HG02885 (cell line): ENCODE results near the gene TWIST2.

Experiments
- ATAC-seq: cut with Tn5 transposase; IDR thresholded peaks from one replicate; pipeline ENCODE4 v1.9.1; 2021; ENCODE audit warnings: mild to moderate bottlenecking; ENCODE audit not compliant: unreplicated experiment, poor library complexity

TWIST2 gene

GRCh38 chr2:238855299-238855698 lies 7.4 kb downstream of the TWIST2 start:
- ATAC-seq: no peak

DNA sequence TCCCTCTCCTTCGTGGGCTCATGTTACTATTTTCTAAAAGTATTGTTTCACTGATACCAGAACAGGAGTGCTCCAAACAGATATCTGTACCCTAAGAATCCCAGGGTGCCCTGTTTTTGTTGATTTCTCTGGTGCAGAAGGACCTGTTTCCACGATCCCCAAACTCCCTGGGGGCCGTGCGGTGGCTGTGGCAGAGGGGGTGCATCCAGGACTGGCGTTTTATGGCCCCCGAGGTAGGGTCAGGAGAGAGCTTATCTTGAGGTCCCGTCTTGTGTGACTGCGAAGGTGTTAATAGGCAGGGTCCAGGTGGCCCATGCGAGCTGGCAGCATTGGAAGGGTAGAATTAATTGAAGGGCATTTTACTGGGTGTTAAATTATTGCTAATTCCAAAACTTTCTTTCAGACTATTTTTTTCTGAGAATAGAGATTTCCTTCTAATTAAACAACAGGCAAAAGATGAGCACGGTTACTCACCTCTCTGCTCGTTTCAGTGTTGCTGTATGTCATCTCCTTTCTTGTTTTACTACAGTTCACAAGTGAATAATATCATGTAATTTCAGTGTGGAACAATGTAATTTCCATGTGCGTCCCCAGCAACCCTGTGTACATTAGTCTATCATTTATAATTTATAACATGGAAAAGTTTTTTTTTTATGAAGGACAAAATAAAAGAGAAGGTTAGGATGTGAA lies 8.2 kb downstream of the TWIST2 start:
- no peak for ATAC-seq

DNA sequence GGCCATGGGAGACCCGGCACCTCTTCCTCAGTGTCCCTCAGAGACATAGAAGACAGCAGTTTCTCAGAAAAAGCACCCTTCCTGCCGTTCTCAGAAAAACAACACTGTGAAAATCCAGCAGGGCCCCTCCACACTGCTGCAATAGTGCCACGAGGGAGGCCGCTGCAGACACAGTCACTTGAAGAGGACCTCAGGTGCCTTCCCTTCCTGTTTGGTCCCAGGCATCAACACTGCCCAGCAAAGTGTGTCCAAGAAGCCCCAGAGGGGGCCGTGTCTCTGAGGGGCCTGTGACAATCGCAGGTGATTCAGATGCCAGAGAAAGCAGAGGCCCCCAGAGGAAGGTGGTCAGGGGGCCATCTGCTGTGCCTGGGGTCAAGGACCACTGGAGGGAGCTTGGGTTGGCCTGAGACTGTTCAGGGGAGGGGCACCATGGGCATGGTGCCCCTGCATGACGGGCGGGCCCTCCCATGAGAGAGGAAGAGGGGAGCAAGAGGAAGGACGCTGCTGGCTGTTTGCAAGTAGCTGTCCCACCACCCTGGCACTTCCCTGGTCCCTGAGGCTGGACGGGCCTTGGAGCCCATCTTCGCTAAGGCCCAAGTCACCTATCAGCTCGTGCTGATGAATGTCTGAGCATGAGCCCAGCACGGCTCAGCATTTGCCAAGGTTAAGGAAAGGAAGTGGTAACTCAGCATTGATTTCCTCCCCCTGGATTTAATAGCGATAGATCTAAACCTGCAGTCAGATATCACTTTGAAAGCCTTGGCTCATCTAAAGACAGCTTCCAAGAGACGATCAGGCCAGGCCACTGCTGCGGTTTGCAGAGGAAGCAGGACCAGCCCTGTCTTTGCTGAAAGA lies 9.1 kb downstream of the TWIST2 start:
- no peak for ATAC-seq

- no peak for ATAC-seq
These were observed 10.1 kb downstream of the TWIST2 start for GRCh38 chr2:238857959-238858358.

GRCh38 chr2:238859636-238860347 lies 11.9 kb downstream of the TWIST2 start:
- ATAC-seq: no peak

DNA sequence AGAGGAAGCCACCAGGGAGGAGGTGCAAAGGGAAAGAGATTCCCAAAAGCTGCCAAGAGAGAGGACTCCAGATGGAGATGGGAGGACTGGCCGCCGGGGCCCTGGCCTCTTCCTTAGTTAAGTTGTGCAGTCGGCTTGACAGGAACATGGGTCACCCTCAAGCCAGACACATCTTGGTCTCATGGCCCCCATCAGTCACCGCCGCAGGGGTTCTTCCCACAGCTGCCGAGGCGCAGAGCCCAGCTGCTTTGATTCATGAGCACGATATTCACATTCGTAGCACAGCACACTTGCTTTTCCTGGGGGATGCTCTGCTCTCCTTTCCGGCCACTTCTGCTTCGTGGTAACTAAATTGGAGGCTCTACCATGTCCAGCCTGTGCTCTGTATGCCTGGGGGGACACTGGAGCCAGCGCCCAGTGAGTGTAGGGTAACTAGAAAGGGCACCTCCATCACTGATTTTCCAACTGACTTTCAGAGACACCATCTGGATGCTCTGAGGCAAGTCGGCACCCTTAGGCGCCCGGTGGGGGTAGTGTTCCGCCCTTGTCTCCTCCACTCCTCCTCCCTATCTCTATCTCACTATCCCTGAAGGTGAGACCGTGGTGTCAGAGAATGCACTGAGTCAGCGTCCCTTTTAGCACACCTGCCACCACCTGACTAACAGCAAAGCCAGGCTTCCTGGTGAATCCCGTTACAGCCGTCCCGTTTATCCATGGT lies 13.3 kb downstream of the TWIST2 start:
- ATAC-seq: no peak

DNA sequence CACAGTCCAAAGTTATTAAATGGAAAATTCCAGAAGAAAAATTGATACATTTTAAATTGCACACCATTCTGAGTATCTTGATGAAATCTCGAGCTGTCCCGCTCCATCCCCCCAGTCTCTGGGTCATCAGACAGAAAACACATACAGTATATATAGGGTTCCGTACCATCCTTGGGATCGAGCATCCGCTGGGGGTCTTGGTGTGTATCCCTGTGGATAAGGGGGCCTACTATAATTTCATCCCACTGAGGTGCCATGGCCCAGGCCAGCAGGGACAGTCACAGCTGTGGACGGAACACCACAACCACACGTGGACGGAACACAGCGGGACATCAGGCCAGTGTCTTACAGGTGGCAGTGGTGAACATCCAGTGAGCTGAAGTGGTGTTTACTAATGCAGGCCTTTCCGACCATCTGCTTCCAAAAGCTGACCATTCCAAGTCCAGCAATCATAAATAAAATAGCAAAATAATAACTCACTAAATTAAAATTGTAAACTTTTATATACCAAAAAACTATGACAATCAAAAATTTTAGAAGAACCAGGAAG lies 14.0 kb downstream of the TWIST2 start:
- no peak for ATAC-seq

- ATAC-seq: no peak
These were observed 14.8 kb downstream of the TWIST2 start for GRCh38 chr2:238862701-238863100.

DNA sequence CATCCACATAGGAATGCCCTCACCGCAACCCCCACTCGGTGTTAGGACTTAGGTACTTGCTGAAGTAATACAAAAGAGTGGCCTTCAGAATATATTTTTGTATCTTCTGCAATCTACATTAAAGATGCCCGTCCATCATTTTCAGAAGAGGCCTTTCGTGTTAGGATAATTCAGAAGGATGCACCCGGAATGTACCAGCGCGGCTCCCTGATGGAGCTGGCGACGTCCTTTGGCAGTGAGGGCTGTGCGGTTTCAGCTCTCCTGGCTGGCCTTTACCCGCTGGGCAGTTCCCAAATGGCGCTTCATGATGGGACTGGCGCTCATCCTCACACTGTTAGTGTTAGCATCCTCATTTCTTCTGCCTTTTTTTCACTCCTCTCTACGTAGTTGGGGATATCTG lies 15.3 kb downstream of the TWIST2 start:
- no peak for ATAC-seq

DNA sequence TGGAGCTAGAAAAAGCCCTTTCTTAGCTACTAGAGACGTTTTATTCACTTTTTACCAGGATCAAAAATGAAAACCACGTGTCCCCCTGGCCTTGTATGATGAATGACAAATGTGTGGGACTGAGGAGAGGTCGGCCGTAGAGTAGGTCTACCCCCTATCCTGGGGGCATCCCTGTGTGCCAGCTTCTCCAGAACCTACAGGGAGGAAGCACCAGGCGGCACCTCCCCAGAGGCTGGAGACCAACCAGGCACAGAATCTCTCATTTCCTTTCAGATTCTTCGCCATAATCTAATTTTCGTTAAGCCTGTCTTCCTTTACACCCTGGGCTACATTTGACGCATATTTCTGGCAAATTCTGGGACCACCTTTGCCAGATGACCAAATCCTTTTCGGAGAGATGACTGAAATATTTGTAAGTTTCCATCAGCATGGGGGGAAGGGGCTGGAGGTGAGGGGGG lies 15.9 kb downstream of the TWIST2 start:
- no peak for ATAC-seq

DNA sequence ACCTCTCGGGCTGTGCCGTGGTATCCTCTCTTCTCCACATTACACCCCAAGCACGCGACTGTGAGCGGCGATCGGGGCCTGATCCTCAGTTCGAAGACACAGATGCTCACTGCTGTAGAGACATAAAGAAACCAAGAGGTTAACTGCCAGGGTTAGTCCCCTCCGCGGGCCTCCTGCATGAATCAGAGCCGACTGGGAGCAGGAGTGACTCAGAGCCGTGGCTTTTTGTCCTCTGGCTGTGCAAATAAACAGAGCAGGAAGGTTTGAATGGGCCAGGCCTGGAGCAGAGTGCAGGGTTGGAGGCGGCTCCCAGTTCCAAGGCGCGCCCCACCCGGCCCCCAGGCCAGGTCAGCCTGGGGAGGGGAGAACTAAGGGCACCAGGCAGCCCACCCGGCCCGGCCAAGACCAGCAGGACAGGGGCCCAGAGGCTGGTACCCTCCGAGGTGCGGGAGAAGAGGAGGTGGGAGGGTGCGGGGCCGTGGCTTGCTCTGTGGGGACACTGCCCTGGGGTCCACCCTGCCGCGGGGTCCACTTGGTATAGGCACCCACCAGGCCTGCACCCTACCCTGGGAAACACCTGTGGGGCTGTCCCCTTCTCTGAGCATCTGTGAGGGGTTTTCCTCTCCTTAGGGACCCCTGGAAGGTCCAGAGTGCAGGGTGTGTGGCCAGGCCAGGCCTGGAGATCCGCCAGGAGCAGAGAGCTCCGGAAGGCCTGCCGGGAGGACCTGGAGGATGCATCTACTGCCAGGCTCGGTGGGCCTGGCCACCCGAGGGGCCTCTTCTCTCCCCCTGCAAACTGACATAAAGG lies 16.5 kb downstream of the TWIST2 start:
- ATAC-seq: no peak

- no peak for ATAC-seq
These were observed 17.3 kb downstream of the TWIST2 start for GRCh38 chr2:238865015-238865719.

DNA sequence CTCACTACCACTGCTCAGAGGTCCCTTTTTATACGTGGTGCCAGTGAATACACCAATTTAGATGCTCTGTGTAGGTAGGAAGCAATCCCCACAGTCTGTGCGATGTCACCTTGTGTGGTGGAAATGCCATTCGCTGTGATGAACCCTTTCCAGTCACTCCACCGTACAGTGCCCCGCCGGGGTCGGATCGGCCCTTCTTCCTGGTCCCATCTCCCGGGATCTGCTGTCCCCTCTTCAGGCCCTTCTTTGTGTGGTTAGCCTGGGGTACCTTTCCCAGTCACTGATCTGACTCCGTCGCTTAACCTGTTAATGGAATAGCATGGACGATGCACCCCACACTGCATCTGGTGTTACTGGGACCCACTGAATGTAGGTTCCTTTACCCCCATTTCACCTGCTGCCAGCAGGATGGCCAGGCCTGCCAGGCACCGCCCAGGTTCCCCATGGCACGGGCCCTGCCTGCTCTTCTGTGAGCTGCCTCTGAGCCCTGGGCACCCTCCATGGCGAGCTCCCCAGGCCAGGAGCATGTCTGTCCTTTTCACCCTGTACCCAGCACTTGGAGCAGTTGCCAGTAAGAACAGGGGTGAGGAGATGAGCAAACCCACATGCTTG lies 18.0 kb downstream of the TWIST2 start:
- ATAC-seq: no peak

DNA sequence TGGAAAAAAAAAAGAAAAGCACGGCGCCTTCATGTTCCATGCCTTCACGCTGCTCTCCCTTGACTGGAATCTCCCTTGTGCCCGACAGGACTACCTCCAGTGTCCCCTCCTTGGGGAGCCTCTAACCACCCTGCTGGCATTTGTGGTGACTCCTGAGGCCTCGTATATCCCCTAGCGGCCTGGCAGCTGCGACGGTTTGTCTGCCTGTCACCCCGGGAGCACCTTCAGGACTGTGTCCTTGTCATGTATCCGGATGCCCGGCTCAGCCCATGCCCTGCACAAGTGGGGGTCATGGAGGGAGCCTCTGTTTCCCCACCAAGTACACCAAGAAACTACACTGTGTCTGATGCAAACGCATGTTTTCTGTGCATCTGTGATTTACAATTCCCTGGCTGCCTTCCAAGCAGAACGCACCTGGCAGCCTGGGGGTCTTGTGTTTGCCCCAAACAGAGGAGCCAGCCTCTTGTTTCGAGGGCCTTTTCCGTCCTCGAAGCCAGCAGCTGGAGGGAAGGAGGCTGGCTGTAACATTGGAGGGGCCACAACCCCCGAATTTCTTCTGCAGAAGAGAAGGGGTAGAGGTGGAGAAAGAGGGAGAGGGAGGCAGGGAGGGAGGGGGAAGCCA lies 18.9 kb downstream of the TWIST2 start:
- no peak for ATAC-seq

DNA sequence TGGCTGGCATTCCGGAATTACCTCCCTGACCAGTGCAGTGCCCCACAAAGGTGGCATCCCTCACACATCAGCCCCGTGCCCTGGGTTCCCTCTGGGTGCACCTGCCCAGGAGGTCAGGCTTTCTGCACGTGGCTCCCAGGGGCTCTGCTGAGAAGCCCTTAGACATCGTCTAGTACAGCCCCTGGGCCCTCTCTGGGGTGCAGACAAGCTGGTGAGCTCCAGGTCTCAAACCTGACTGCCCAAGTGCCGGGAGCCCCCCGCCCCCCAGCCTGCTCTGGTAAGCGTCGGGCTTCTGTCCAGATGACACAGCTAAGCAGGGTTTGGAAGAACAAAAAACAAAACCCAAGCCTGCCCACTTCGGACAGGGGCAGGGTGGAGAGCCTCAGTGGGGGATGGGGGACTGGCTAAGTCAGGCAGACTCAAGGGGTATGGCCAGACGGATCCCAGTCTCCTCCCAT lies 20.2 kb downstream of the TWIST2 start:
- no peak for ATAC-seq

DNA sequence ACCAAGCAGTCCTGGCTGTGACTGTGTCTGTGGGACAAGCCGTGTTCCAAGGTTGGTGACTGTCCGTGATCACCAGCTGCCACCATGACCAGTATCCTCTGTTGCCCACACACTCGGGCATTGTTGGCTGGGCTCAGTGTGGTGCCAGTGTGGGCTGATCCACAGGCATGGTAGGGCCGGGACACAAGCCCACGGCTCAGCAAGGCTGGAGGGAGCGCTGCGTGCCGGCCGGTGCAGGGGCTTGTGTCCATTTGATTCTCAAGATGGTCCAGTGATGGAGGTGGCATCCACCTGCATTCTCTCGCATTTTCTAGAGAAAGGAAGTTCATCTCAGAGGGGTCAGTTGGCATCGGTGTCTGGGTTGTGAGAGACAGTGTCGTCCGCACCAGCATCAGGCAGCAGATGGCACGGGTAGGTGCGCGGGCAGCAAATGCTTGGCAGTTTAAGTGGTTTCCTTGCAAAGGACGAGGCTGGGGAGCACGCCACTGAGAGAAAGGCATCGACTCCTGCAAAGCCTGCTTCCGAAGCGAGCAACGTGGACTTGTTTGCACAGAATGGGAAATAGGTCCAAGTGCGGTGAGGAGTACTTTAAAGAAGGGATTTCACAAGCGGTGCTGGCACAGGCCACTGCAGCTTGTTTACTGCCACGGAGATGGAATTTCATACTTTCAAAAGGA lies 20.9 kb downstream of the TWIST2 start:
- ATAC-seq: no peak
